Fibroblast of lung (primary cell): ENCODE results near the gene TNP2. TPM values are rescaled to one million over a fixed set of nuclear protein-coding genes. Genes with fewer than 3 reads are reported as not detected.

Experiments
- DNase-seq, 2 donors: peaks; one replicate each; pipeline versions ENCODE4 v3.0.0 to v3.0.0-alpha.2; 2010; ENCODE audit warnings: low read depth in 2 of 2
- H2AFZ ChIP-seq: 2 replicates; pipeline ENCODE4 v1.5.1; 2012; ENCODE audit warnings: low read length, control low read depth, inconsistent platforms
- H3K27ac ChIP-seq: 2 replicates; pipeline ENCODE4 v1.5.1; 2011; ENCODE audit warnings: low read length, control low read depth; ENCODE audit not compliant: insufficient read depth
- H3K27me3 ChIP-seq: 2 replicates; pipeline ENCODE4 v1.5.1; 2011; ENCODE audit warnings: mild to moderate bottlenecking, low read length; ENCODE audit not compliant: control insufficient read depth, insufficient read depth
- H3K36me3 ChIP-seq: 2 replicates; pipeline ENCODE4 v1.5.1; 2011; ENCODE audit warnings: low read length; ENCODE audit not compliant: control insufficient read depth, insufficient read depth
- H3K4me1 ChIP-seq: 2 replicates; pipeline ENCODE4 v1.5.1; 2011; ENCODE audit warnings: low read length; ENCODE audit not compliant: control insufficient read depth, insufficient read depth; ENCODE audit errors: extremely low read depth
- H3K4me2 ChIP-seq: 2 replicates; pipeline ENCODE4 v1.5.1; 2011; ENCODE audit warnings: low read length, control low read depth; ENCODE audit not compliant: insufficient read depth; ENCODE audit errors: extremely low read depth
- H3K4me3 ChIP-seq, 4 experiments: fragments of 200-600 bp in 1 of 4; sonication (generic) in 1 of 4; replicated peaks in 1 of 4; 2 replicates each; pipeline ENCODE4 v1.5.1; 2011 to 2016; ENCODE audit warnings: low read length in 4 of 4, low read depth in 3 of 4, mild to moderate bottlenecking in 3 of 4, control low read depth in 2 of 4, inconsistent platforms in 1 of 4, mixed read lengths in 1 of 4; ENCODE audit not compliant: insufficient read depth in 1 of 4; ENCODE audit errors: control extremely low read depth in 1 of 4
- H3K79me2 ChIP-seq: 2 replicates; pipeline ENCODE4 v1.5.1; 2012; ENCODE audit warnings: mild to moderate bottlenecking, low read length, inconsistent platforms; ENCODE audit not compliant: control insufficient read depth, insufficient read depth
- H3K9ac ChIP-seq: 2 replicates; pipeline ENCODE4 v1.5.1; 2011; ENCODE audit warnings: mild to moderate bottlenecking, low read length, control low read depth; ENCODE audit not compliant: insufficient read depth
- H3K9me3 ChIP-seq: 2 replicates; pipeline ENCODE4 v1.5.1; 2012; ENCODE audit warnings: low read depth, low read length; ENCODE audit not compliant: control insufficient read depth, insufficient read depth
- H4K20me1 ChIP-seq: 2 replicates; pipeline ENCODE4 v1.5.1; 2011; ENCODE audit warnings: low read length; ENCODE audit not compliant: control insufficient read depth, insufficient read depth; ENCODE audit errors: extremely low read depth
- EZH2 ChIP-seq: IDR thresholded peaks from 2 replicates; pipeline ENCODE4 v1.5.1; 2012; ENCODE audit warnings: low read length, control low read depth, mild to moderate bottlenecking; ENCODE audit errors: missing control alignments
- polyA plus RNA-seq, 2 donors: library from polyadenylated mRNA; depleted of rRNA in 1 of 2; stranded (reverse) in 1 of 2; unstranded in 1 of 2; fragments of >200 nt; gene quantifications; 2 replicates each; pipeline ENCODE4 v1.2.1, GENCODE V29; 2011 to 2012; ENCODE audit warnings: missing spikeins in 1 of 2
- total RNA-seq: library from RNA; depleted of rRNA; stranded (reverse); fragments of >200 nt; gene quantifications from 2 replicates; pipeline ENCODE4 v1.2.1, GENCODE V29; 2014
- TF ChIP-seq, protein P1 (sequence below), 2 donors: IDR thresholded peaks in 1 of 2; conservative IDR thresholded peaks in 1 of 2; 1 replicate in 1 of 2; 2 replicates in 1 of 2; pipeline ENCODE4 v1.5.1; 2011 to 2012; ENCODE audit warnings: low read length in 2 of 2, control low read depth in 1 of 2, inconsistent platforms in 1 of 2, low read depth in 1 of 2, mild to moderate bottlenecking in 1 of 2

TNP2 gene
- total and polyA plus RNA-seq, 2 donors (not counting 1 experiment from before 2014, with no cell fraction given): not detected

DNA sequence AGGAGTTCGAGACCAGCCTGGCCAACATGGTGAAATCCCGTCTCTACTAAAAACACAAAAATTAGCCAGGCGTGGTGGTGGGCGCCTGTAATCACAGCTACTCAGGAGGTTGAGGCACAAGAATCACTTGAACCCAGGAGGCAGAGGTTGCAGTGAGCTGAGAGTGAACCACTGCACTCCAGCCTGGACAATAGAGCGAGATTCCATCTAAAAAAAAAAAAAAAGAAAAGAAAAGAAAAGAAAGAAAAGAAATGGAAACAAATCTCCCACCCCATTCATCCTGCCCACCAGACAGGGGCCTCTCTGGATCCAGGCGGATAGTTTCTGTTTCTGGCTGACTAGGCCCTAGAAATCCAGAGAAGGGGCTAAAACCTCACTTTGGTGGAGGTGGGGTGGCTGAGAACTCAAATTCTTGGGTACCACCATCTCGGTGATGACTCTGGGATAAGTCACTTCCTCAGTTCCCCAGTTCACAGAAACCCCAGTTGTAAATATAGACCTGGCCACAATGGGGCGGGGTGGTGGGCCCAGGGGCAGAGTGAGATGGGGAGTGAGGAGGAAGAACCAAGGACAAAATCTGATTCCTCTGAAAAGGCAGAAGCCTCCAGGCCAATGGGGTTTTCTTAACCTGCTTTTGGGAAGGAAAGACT is 35.3 kb downstream of the TNP2 start:
- no peak for TF ChIP-seq EZH2
- TF ChIP-seq, protein P1, sequence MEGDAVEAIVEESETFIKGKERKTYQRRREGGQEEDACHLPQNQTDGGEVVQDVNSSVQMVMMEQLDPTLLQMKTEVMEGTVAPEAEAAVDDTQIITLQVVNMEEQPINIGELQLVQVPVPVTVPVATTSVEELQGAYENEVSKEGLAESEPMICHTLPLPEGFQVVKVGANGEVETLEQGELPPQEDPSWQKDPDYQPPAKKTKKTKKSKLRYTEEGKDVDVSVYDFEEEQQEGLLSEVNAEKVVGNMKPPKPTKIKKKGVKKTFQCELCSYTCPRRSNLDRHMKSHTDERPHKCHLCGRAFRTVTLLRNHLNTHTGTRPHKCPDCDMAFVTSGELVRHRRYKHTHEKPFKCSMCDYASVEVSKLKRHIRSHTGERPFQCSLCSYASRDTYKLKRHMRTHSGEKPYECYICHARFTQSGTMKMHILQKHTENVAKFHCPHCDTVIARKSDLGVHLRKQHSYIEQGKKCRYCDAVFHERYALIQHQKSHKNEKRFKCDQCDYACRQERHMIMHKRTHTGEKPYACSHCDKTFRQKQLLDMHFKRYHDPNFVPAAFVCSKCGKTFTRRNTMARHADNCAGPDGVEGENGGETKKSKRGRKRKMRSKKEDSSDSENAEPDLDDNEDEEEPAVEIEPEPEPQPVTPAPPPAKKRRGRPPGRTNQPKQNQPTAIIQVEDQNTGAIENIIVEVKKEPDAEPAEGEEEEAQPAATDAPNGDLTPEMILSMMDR (conservative IDR thresholded peaks at IDR 0.05 in 1 of 2, IDR thresholded peaks at IDR 0.05 in 1 of 2; ENCODE audit: low read depth in 1 of 2, low read length in 2 of 2): no peak
- Histone ChIP-seq H3K4me2 (no peak overlapping the region), H3K27ac (no peak overlapping the region), H3K79me2 (no peaks in the 10 kb centered on the region), H3K9ac (no peak overlapping the region), H3K27me3 (no peaks in the 10 kb centered on the region), H4K20me1 (no peaks in the 10 kb centered on the region), H3K36me3 (no peaks in the 10 kb centered on the region), H3K4me3 (no peak overlapping the region), H2AFZ (no peak overlapping the region), H3K9me3 (no peaks in the 10 kb centered on the region), H3K4me1 (peaks cover 2% of the 10 kb centered on the region)
- DNase-seq: no peak

DNA sequence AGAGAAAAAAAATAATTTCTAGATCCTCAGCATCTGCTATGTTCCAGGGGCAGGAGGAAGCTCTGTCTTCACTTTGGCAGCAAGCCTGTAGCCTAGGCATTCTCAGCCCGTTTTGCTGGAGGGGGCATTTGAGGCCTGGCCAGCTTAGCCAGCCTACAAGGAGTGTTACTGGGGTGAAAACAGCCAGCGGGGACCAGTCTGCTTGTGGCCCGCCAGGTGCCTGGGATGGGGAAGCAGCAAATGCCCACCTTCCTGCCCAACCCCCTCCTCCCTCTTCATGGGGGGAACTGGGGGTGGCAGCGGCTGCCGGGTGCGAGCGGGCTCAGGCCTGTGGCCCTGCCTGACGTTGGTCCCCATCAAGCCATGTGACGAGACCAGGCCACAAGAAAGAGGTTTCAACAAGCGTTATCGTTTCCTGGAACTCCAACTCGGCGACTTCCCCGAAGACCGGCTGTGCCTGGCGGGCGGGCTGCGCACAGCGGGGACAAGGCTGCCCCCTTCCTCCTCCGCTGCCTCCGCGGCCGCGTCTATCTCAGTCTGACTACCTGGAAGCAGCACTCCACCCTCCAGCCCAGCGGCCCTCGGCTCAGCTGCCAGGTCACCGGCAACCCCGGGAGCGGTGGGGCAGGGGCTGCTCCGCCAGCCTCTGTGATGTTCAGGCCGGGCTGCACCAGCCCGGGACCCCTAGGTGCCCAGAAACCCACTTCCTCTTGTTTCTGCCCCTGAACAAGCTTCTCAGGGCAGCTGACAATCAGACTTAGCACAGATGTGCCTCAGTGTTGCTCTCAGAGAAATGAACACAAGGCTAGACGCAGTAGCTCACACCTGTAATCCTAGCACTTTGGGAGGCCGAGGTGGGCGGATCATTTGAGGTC is 36.0 kb downstream of the TNP2 start:
- TF ChIP-seq EZH2: no peak
- TF ChIP-seq, protein P1 (conservative IDR thresholded peaks at IDR 0.05 in 1 of 2, IDR thresholded peaks at IDR 0.05 in 1 of 2; ENCODE audit: low read depth in 1 of 2, low read length in 2 of 2): no peak
- Histone ChIP-seq H2AFZ (no peak overlapping the region), H3K4me2 (no peak overlapping the region), H3K9ac (no peak overlapping the region), H3K4me1 (peaks cover 2% of the 10 kb centered on the region), H3K4me3 (no peak overlapping the region), H3K36me3 (no peaks in the 10 kb centered on the region), H3K79me2 (no peaks in the 10 kb centered on the region), H3K27me3 (no peaks in the 10 kb centered on the region), H4K20me1 (no peaks in the 10 kb centered on the region), H3K9me3 (no peaks in the 10 kb centered on the region), H3K27ac (no peak overlapping the region)
- no peak for DNase-seq

DNA sequence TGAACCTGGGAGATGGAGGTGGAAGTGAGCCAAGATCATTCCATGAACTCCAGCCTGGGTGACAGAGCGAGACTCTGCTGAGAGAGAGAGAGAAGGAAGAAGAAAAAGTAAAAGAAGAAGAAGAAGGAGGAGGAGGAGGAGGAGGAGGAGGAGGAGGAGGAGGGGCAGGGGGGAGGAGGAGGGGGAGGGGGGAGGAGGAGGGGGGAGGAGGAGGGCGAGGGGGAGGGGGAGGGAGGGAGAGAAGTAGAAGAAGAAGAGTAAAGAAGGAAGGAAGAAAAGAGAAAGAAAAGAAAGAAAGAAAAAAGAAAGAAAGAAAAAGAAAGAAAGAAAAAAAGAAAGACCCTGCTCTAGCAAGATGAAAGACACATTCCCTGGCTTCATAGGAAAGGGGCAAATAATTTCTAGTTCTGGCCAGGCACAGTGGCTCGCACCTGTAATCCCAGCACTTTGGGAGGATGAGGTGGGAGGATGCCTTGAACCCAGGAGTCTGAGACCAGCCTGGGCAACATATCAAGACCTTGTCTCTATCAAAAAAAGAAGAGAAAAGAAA is 36.7 kb downstream of the TNP2 start:
- Histone ChIP-seq H3K4me2 (no peak overlapping the region), H3K4me1 (peaks cover 2% of the 10 kb centered on the region), H3K9ac (no peak overlapping the region), H3K9me3 (no peaks in the 10 kb centered on the region), H3K4me3 (no peak overlapping the region), H2AFZ (no peak overlapping the region), H3K27me3 (no peaks in the 10 kb centered on the region), H3K36me3 (no peaks in the 10 kb centered on the region), H3K27ac (no peak overlapping the region), H3K79me2 (no peaks in the 10 kb centered on the region), H4K20me1 (no peaks in the 10 kb centered on the region)
- no peak for TF ChIP-seq EZH2
- TF ChIP-seq, protein P1 (conservative IDR thresholded peaks at IDR 0.05 in 1 of 2, IDR thresholded peaks at IDR 0.05 in 1 of 2; ENCODE audit: low read depth in 1 of 2, low read length in 2 of 2): no peak
- DNase-seq: no peak
